GM23338 (cell line): ENCODE data around the gene FBXW8. TPM values are rescaled to one million over a fixed set of nuclear protein-coding genes. Genes with fewer than 3 reads are reported as not detected.

Experiments used
- ATAC-seq: fragments of 200-7000 bp; cut with Tn5 transposase; 3 replicates; pipeline ENCODE4 v1.9.1; 2020
- DNase-seq: peaks from one replicate; pipeline ENCODE4 v3.0.0-alpha.2; 2015; ENCODE audit warnings: low spot score
- H2AFZ ChIP-seq: fragments of 200-600 bp; sonication (generic); 2 replicates; pipeline ENCODE4 v1.8.0; 2016; ENCODE audit warnings: antibody characterized with exemption, mild to moderate bottlenecking, moderate library complexity
- H3F3A ChIP-seq: fragments of 200-600 bp; sonication (generic); replicated peaks from 2 replicates; pipeline ENCODE4 v1.8.0; 2017; ENCODE audit warnings: antibody characterized with exemption, mixed run types, low read depth
- H3K27ac ChIP-seq: fragments of 200-600 bp; sonication (generic); 2 replicates; pipeline ENCODE4 v1.6.1; 2016; ENCODE audit warnings: low read depth
- H3K27me3 ChIP-seq: fragments of 200-600 bp; sonication (generic); 2 replicates; pipeline ENCODE4 v1.8.0; 2016; ENCODE audit warnings: mild to moderate bottlenecking, mixed run types, moderate library complexity; ENCODE audit not compliant: insufficient read depth
- H3K36me3 ChIP-seq: fragments of 200-600 bp; sonication (generic); 2 replicates; pipeline ENCODE4 v1.8.0; 2016; ENCODE audit warnings: mild to moderate bottlenecking; ENCODE audit not compliant: insufficient read depth
- H3K4me1 ChIP-seq: fragments of 200-600 bp; sonication (generic); 2 replicates; pipeline ENCODE4 v1.8.0; 2016; ENCODE audit warnings: mild to moderate bottlenecking, moderate library complexity; ENCODE audit not compliant: insufficient read depth
- H3K4me2 ChIP-seq: fragments of 200-600 bp; sonication (generic); 2 replicates; pipeline ENCODE4 v1.7.1; 2017; ENCODE audit warnings: mixed run types
- H3K4me3 ChIP-seq: fragments of 200-600 bp; sonication (generic); 2 replicates; pipeline ENCODE4 v1.6.1; 2016; ENCODE audit warnings: mixed run types
- H3K79me2 ChIP-seq: fragments of 200-600 bp; sonication (generic); replicated peaks from 2 replicates; pipeline ENCODE4 v1.8.0; 2017; ENCODE audit warnings: mild to moderate bottlenecking; ENCODE audit not compliant: insufficient read depth
- H3K9me2 ChIP-seq: fragments of 200-600 bp; sonication (generic); 2 replicates; pipeline ENCODE4 v1.8.0; 2017; ENCODE audit not compliant: insufficient read depth
- H4K20me1 ChIP-seq: fragments of 200-600 bp; sonication (generic); replicated peaks from 2 replicates; pipeline ENCODE4 v1.8.0; 2017; ENCODE audit warnings: mild to moderate bottlenecking; ENCODE audit not compliant: insufficient read depth
- H3K27ac Mint-ChIP-seq: 2 replicates; pipeline ENCODE4 v1.8.0; 2020; ENCODE audit warnings: inconsistent platforms, mild to moderate bottlenecking, moderate library complexity, mixed read lengths
- H3K27me3 Mint-ChIP-seq: 3 replicates; pipeline ENCODE4 v1.8.0; 2022; ENCODE audit warnings: low read depth, mild to moderate bottlenecking, moderate library complexity, mixed read lengths, inconsistent platforms; ENCODE audit not compliant: insufficient read depth, poor library complexity
- H3K36me3 Mint-ChIP-seq: 3 replicates; pipeline ENCODE4 v1.8.0; 2021; ENCODE audit warnings: low read depth, mild to moderate bottlenecking, inconsistent platforms, moderate library complexity, mixed read lengths
- H3K4me1 Mint-ChIP-seq: 3 replicates; pipeline ENCODE4 v1.8.0; 2020; ENCODE audit warnings: mild to moderate bottlenecking, inconsistent platforms, mixed read lengths
- H3K4me3 Mint-ChIP-seq: 3 replicates; pipeline ENCODE4 v1.8.0; 2021; ENCODE audit warnings: moderate library complexity, mild to moderate bottlenecking, inconsistent platforms, mixed read lengths
- H3K9me3 Mint-ChIP-seq: 3 replicates; pipeline ENCODE4 v1.8.0; 2020; ENCODE audit warnings: moderate library complexity, mild to moderate bottlenecking, inconsistent platforms, mixed read lengths
- CREB1 ChIP-seq: fragments of 250-450 bp; sonication (Bioruptor Pico); IDR thresholded peaks from 2 replicates; pipeline ENCODE4 v1.5.0; 2020; ENCODE audit warnings: low read depth, mild to moderate bottlenecking, moderate library complexity
- EZH2 ChIP-seq: fragments of 200-600 bp; sonication (generic); IDR thresholded peaks from one replicate; pipeline ENCODE4 v1.8.0; 2017; ENCODE audit warnings: antibody characterized with exemption, mild to moderate bottlenecking, low read depth; ENCODE audit not compliant: unreplicated experiment
- EZH2phosphoT487 ChIP-seq: fragments of 200-600 bp; sonication (generic); IDR thresholded peaks from one replicate; pipeline ENCODE4 v1.8.1; 2018; ENCODE audit warnings: antibody characterized with exemption; ENCODE audit not compliant: unreplicated experiment
- STAT1 ChIP-seq: IDR thresholded peaks from one replicate; pipeline ENCODE4 v1.6.1; 2016; ENCODE audit warnings: antibody characterized with exemption; ENCODE audit not compliant: unreplicated experiment
- ZNF462 ChIP-seq: fragments of 250-450 bp; sonication (Bioruptor Pico); IDR thresholded peaks from 2 replicates; pipeline ENCODE4 v1.5.0; 2020; ENCODE audit warnings: mild to moderate bottlenecking, moderate library complexity
- polyA plus RNA-seq: library from polyadenylated mRNA; unstranded; fragments of >200 nt; fragmentation: Nextera tagmentation; extraction: Ambion mirVana; gene quantifications from 2 replicates; pipeline ENCODE4 v1.2.1, GENCODE V29; 2016
- total RNA-seq: library from RNA; depleted of rRNA; stranded (reverse); fragments of >200 nt; shearing (Covaris generic); gene quantifications from 2 replicates; pipeline ENCODE4 v1.2.3, GENCODE V29; 2014

Gene FBXW8
- total and polyA plus RNA-seq, 2 experiments from 2014 or later = 4.6 to 13.9 TPM

GRCh38 chr12:116933091-116933490, 22.3 kb downstream of the FBXW8 start (continued):
- TF ChIP-seq ZNF462 (CRISPR knock-in tag) = no peak

DNA sequence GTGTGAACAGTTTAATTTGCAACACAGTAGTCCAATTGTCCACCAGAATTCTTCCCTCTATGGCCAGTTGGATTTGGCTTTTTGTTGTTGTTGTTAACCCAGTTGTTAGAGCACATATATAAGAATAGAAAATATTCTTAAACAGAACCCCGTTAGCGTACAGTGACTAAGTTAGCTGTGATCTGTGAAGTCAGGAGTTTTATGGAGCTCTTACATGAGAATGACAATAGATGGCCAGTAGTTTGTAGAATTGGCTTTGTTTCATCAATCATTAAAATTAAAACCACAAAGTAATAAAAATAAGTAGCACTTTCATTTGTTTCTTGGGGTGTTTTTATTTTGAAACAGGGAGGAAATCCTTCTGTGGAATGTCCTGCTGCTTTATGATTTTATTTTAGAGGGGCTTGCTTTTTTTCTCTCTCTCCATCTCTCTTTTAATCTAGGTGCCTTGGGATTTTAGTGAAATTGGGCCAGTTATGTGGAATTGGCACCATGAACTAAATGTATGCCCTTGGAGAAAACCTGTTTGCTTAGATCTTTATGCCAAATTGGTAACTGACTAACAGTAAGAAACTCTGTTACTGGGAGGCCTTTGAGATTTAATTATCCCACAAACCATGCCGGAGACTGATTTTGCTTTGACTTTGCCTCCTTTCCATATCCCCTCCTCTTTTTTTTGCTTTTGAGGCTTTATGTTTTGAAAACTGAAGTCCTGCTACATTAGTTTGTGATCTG, 22.9 kb downstream of the FBXW8 start:
- no peaks in the 10 kb centered on the region for H3K27me3 ChIP-seq
- peaks cover 19% of the 10 kb centered on the region for H3K36me3 Mint-ChIP-seq
- H3K4me2 ChIP-seq = no peak overlapping the region
- H3K4me3 ChIP-seq = no peak overlapping the region
- peaks cover 3% of the 10 kb centered on the region; the same call in 2 of the 3 replicates for H3K9me3 Mint-ChIP-seq
- H3K9me2 ChIP-seq = no peaks in the 10 kb centered on the region
- no peak for TF ChIP-seq STAT1
- no peak for TF ChIP-seq EZH2phosphoT487
- no peak for TF ChIP-seq EZH2
- no peak for TF ChIP-seq CREB1 (CRISPR knock-in tag)
- no peak for TF ChIP-seq ZNF462 (CRISPR knock-in tag)
- peaks cover 1% of the 10 kb centered on the region for H3K27me3 Mint-ChIP-seq
- no peak for DNase-seq
- no peaks in the 10 kb centered on the region; the same call in 1 of the 2 replicates for H3K36me3 ChIP-seq
- no peak for ATAC-seq
- H2AFZ ChIP-seq = no peak overlapping the region
- no peak overlapping the region for H3K27ac Mint-ChIP-seq
- no peaks in the 10 kb centered on the region; the same call in 1 of the 3 replicates for H3K4me1 Mint-ChIP-seq
- no peaks in the 10 kb centered on the region for H3F3A ChIP-seq
- H3K4me3 Mint-ChIP-seq = no peak overlapping the region
- no peaks in the 10 kb centered on the region for H3K4me1 ChIP-seq
- no peaks in the 10 kb centered on the region; the same call in 1 of the 2 replicates for H3K79me2 ChIP-seq
- no peak overlapping the region for H3K27ac ChIP-seq
- peaks cover 3% of the 10 kb centered on the region; the same call in 1 of the 2 replicates for H4K20me1 ChIP-seq
